KMS-11 (cell line): Measurements from ENCODE around the gene STOML2.

Source experiments
- H2AFZ ChIP-seq: fragments of 200-600 bp; sonication (generic); 2 replicates; pipeline ENCODE4 v1.6.1; 2016; ENCODE audit warnings: antibody characterized with exemption, mixed run types, low read depth
- H3K27ac ChIP-seq: fragments of 200-600 bp; sonication (generic); 2 replicates; pipeline ENCODE4 v1.6.1; 2016; ENCODE audit warnings: mild to moderate bottlenecking, mixed run types
- H3K27me3 ChIP-seq: fragments of 200-600 bp; sonication (generic); 2 replicates; pipeline ENCODE4 v1.6.1; 2017; ENCODE audit warnings: mild to moderate bottlenecking, low read depth, mixed run types, moderate library complexity; ENCODE audit not compliant: insufficient read depth
- H3K36me3 ChIP-seq: fragments of 200-600 bp; sonication (generic); 2 replicates; pipeline ENCODE4 v1.6.1; 2017; ENCODE audit warnings: mild to moderate bottlenecking, mixed run types; ENCODE audit not compliant: insufficient read depth
- H3K4me1 ChIP-seq: fragments of 200-600 bp; sonication (generic); 2 replicates; pipeline ENCODE4 v1.6.1; 2016; ENCODE audit warnings: mild to moderate bottlenecking, low read depth, mixed run types; ENCODE audit not compliant: poor library complexity, severe bottlenecking
- H3K4me2 ChIP-seq: fragments of 200-600 bp; sonication (generic); 2 replicates; pipeline ENCODE4 v1.7.0; 2016; ENCODE audit warnings: mild to moderate bottlenecking, mixed run types
- H3K4me3 ChIP-seq: fragments of 200-600 bp; sonication (generic); IDR thresholded peaks from 2 replicates; pipeline ENCODE4 v1.6.1; 2017; ENCODE audit warnings: low read depth, low read length, mixed read lengths; ENCODE audit not compliant: insufficient read depth
- H3K79me2 ChIP-seq: fragments of 200-600 bp; sonication (generic); 2 replicates; pipeline ENCODE4 v1.6.1; 2016; ENCODE audit warnings: low read depth, mixed run types; ENCODE audit not compliant: insufficient read depth
- H3K9ac ChIP-seq: fragments of 200-600 bp; sonication (generic); 2 replicates; pipeline ENCODE4 v1.6.1; 2016; ENCODE audit warnings: mild to moderate bottlenecking, mixed run types
- H4K20me1 ChIP-seq: fragments of 200-600 bp; sonication (generic); 2 replicates; pipeline ENCODE4 v1.6.1; 2016; ENCODE audit warnings: mild to moderate bottlenecking, mixed run types; ENCODE audit not compliant: insufficient read depth
- TF ChIP-seq, protein P1 (sequence below): fragments of 200-600 bp; sonication (generic); conservative IDR thresholded peaks from 2 replicates; pipeline ENCODE4 v1.6.1; 2017; ENCODE audit warnings: low read depth, mild to moderate bottlenecking, antibody characterized with exemption, low read length, moderate library complexity, mixed read lengths

The STOML2 gene

DNA sequence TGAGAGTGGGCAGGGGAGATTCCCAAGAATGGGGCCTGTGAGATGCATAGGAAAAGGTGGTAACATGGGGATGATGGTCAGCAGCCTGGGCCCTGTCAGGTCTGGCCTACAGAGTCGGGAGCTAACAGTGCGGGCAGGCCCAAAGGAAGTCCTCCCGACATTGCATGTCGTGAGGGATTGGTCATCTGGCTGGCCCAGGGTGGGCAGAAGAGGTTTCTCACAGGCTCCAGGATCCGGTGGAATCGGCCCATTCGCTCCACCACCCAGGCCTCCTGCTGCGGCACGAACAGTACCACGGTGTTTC lies 514 bp downstream of the STOML2 start:
- Histone ChIP-seq H2AFZ (peak overlapping the region; percentile 62; the same call in 1 of the 2 replicates), H3K27me3 (no peaks in the 10 kb centered on the region), H3K36me3 (no peaks in the 10 kb centered on the region), H3K4me1 (peaks cover 17% of the 10 kb centered on the region), H3K4me2 (peak overlapping the region; percentile 91), H3K9ac (peak overlapping the region; percentile 85), H3K27ac (peak overlapping the region; percentile 88), H3K4me3 (no peak overlapping the region), H3K79me2 (peaks cover 13% of the 10 kb centered on the region; the same call in 1 of the 2 replicates), H4K20me1 (no peaks in the 10 kb centered on the region)
- TF ChIP-seq, protein P1, sequence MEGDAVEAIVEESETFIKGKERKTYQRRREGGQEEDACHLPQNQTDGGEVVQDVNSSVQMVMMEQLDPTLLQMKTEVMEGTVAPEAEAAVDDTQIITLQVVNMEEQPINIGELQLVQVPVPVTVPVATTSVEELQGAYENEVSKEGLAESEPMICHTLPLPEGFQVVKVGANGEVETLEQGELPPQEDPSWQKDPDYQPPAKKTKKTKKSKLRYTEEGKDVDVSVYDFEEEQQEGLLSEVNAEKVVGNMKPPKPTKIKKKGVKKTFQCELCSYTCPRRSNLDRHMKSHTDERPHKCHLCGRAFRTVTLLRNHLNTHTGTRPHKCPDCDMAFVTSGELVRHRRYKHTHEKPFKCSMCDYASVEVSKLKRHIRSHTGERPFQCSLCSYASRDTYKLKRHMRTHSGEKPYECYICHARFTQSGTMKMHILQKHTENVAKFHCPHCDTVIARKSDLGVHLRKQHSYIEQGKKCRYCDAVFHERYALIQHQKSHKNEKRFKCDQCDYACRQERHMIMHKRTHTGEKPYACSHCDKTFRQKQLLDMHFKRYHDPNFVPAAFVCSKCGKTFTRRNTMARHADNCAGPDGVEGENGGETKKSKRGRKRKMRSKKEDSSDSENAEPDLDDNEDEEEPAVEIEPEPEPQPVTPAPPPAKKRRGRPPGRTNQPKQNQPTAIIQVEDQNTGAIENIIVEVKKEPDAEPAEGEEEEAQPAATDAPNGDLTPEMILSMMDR: no peak

DNA sequence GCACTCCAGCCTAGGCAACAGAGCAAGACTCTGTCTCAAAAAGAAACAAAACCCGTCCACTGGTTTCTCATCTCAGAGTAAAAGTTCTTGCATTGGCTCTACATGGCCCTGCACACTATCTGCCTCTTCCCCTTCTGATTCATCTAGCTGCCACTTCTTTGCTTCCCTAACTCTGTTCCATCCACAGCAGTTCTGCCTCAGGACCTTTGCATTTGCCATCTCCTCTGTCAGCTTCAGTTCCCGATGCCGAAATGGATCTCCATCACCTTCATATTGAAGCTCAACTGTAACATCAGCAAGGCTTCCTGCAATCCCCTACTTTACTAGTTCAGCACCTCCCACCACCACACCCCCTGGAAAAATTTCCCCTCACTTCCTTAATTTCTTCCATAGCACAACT lies 5.4 kb downstream of the STOML2 start:
- peaks cover 11% of the 10 kb centered on the region for H3K4me1 ChIP-seq
- no peaks in the 10 kb centered on the region for H4K20me1 ChIP-seq
- TF ChIP-seq, protein P1: no peak
- no peaks in the 10 kb centered on the region for H3K36me3 ChIP-seq
- H3K9ac ChIP-seq: no peak overlapping the region
- no peak overlapping the region for H2AFZ ChIP-seq
- no peak overlapping the region for H3K27ac ChIP-seq
- no peak overlapping the region for H3K4me2 ChIP-seq
- no peak overlapping the region for H3K4me3 ChIP-seq
- H3K79me2 ChIP-seq: peaks cover 11% of the 10 kb centered on the region; the same call in 1 of the 2 replicates
- no peaks in the 10 kb centered on the region for H3K27me3 ChIP-seq

DNA sequence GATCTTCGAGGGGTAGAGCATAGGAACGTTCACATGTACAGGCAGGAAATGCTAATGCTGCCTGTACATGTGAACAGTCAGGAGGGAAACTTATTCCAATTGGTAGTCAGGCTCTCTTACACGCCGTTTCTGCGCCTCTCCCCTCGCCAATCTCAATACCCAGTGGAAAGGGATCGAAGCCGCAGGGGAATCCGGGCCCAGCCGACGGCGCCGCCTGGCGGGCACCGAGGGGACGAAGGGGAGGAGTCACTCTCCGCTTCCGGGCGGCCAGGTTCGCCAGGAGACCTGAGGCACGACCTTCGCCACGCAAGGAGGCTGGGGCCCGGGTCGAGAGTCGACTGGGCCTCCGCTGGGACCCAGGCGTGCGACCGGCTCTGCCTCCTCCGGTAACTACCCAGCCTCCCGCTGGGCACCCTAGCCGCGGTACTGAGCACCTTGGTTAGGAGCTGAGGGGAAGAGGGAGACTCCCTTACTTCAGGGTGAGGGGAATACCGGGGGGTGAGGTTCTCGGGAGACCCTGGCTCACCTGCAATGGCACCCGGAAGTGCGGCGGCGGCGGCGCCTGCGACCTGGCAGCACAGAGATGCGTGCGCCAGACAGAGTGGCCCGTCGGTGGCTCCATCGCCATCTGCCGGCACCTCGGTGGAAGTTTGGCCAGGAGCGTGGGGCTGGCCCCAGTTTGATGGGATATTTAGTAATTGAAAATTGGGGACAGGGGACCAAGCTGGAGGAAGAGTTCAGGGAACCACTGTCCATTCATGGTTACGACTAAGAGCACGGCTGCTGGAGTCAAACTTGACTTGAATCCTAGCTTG lies 6.7 kb downstream of the STOML2 start, which contains the start of gene PIGO:
TSS of gene PIGO (minus strand) at position 557 of the 815 bp plus-strand sequence. CDS start 1,026 bp downstream, outside the sequence.
- Histone ChIP-seq H3K9ac (peak within 1 kb of the TSS; percentile 98), H3K36me3 (no peaks in the 10 kb centered on the region), H3K27ac (peak within 1 kb of the TSS; percentile 95), H3K79me2 (no peaks in the 10 kb centered on the region), H3K4me3 (no peak within 1 kb of the TSS), H3K27me3 (no peaks in the 10 kb centered on the region), H4K20me1 (no peaks in the 10 kb centered on the region), H2AFZ (peak within 1 kb of the TSS; percentile 89), H3K4me2 (peak within 1 kb of the TSS; percentile 55), H3K4me1 (peaks cover 5% of the 10 kb centered on the region)
- TF ChIP-seq, protein P1: peak; percentile 72

DNA sequence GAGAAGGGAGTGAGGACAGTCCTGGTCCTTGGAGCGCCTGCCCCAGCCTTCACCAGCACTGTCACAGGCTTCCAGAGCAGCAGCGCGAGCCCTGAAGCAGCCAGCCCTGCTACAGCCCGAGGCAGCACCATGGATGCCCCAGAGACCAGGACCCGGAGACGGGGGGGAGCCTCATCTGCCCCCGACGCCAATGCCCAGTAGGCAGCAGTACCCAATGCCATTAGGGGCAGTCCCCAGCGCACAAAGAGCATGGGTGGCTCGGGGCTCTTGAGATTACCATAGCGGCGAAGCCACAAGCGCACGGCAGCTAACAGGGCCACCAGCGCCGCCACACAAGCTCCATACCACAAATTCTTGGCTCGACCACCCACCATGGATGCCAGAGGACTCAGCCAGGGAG lies 11.4 kb downstream of the STOML2 start:
- no peak overlapping the region for H3K9ac ChIP-seq
- no peak overlapping the region for H2AFZ ChIP-seq
- no peak overlapping the region for H3K27ac ChIP-seq
- no peak overlapping the region for H3K4me2 ChIP-seq
- no peaks in the 10 kb centered on the region for H3K79me2 ChIP-seq
- TF ChIP-seq, protein P1: no peak
- H4K20me1 ChIP-seq: no peaks in the 10 kb centered on the region
- H3K4me3 ChIP-seq: no peak overlapping the region
- H3K27me3 ChIP-seq: no peaks in the 10 kb centered on the region
- no peaks in the 10 kb centered on the region for H3K36me3 ChIP-seq
- H3K4me1 ChIP-seq: no peaks in the 10 kb centered on the region
